GM18505 (cell line): ENCODE data around the gene PCDHA1.
"Not testable (repeated sequence)": the region's sequence is repeated elsewhere in the genome, so short reads cannot be mapped to it uniquely, and the experiment has no call there.

Experiments used
- ATAC-seq: cut with Tn5 transposase; IDR thresholded peaks from one replicate; pipeline ENCODE4 v1.9.1; 2021; ENCODE audit not compliant: unreplicated experiment
- POLR2A ChIP-seq: IDR thresholded peaks from 4 replicates; pipeline ENCODE4 v1.6.1; 2011; ENCODE audit warnings: borderline replicate concordance; ENCODE audit not compliant: insufficient read depth, insufficient read length; ENCODE audit errors: extremely low read depth

PCDHA1 gene

GRCh38 chr5:140785905-140786686 is at the start of gene PCDHA1:
TSS of gene PCDHA1 (plus strand) at chr5:140786140.
- TF ChIP-seq POLR2A: no peak
- no peak for ATAC-seq

DNA sequence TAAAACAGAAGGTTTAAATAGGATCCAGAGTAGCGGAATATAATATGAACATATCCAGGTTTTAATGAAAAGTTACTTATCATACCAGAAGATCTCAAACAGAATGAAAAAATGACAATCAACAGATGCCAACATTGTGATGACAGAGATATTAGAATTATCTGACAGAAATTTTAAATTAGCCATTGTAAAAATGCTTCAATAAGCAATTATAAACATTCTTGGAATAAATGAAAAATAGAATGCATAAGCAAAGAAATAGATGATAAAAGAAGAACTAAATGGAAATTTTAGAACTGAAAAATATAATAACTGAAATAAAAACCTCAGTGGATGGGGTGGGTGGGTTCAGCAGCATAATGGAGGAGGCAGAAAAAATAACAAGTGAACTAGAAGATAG is 48.5 kb upstream of the PCDHA1 start:
- TF ChIP-seq POLR2A: no peak
- ATAC-seq: no peak

- no peak for TF ChIP-seq POLR2A
- no peak for ATAC-seq
Observed at GRCh38 chr5:140741967-140742366, 44.0 kb upstream of the PCDHA1 start.

- no peak for TF ChIP-seq POLR2A
- no peak for ATAC-seq
Observed at GRCh38 chr5:140753561-140753960, 32.4 kb upstream of the PCDHA1 start.

GRCh38 chr5:140764177-140764973 is 21.6 kb upstream of the PCDHA1 start:
- TF ChIP-seq POLR2A: no peak
- ATAC-seq: no peak

DNA sequence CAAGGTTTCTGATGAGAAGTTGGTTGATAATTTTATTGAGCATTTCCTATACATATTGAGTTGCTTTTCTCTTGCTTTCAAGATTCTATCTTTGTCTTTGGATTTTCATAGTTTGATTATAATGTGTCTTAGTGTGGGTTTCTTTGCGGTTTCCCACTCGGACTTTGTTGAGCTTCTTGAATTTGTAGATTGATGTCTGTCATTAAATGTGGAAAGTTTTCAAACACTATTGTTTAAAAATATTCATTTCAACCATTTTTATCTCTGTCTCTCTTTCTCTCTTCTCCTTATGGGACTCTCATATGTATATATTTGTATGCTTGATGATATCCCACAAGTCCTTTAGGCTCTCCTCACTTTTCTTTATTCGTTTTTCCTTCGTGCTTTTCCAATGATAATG is 18.5 kb upstream of the PCDHA1 start:
- no peak for ATAC-seq
- TF ChIP-seq POLR2A: no peak

DNA sequence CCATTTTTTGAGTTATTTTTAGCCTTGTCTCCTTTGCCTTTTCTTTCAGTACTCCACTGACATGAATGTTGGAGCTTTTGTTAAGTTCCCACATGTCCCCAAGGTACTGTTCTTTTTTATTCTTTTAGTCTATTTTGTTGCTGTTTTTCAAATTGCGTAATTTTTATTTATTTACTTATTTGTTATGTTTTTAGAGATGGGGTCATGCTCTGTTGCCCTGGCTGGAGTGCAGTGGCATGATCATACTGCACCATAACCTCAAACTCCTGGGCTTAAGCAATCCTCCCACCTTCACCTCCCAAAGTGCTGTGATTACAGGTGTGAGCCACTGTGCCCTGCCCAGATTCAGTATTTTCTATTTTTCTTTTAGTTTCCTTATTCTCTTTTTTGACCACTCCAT is 5.4 kb upstream of the PCDHA1 start:
- TF ChIP-seq POLR2A: no peak
- ATAC-seq: no peak

DNA sequence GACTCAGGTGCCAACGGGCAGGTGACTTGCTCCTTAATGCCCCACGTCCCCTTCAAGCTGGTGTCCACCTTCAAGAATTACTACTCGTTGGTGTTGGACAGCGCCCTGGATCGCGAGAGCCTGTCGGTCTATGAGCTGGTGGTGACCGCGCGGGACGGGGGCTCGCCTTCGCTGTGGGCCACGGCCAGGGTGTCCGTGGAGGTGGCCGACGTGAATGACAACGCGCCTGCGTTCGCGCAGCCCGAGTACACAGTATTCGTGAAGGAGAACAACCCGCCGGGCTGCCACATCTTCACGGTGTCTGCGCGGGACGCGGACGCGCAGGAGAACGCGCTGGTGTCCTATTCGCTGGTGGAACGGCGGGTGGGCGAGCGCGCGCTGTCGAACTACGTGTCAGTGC is 1.5 kb downstream of the PCDHA1 start:
- ATAC-seq: not testable (repeated sequence)

GRCh38 chr5:140787849-140788504 is 2.0 kb downstream of the PCDHA1 start:
- not testable (repeated sequence) for ATAC-seq

DNA sequence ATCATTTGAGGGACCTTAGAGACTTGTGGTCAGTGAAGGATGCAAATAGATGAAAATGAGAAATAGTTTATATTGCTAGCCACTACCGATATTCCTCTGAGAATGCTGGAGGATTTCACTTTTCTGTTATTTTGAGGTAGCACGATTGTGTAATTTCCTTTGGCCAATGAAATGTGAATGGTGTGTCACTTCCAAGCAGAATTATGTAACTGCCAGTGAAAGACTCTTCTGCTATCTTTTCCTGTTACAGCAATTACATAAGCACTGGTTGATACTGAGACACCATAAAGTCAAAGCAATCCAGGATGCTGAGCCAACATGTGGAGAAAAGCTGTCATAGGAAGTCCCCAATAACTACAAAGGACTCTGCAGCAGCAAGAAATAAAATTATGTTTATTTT is 5.1 kb downstream of the PCDHA1 start:
- no peak for TF ChIP-seq POLR2A
- no peak for ATAC-seq

DNA sequence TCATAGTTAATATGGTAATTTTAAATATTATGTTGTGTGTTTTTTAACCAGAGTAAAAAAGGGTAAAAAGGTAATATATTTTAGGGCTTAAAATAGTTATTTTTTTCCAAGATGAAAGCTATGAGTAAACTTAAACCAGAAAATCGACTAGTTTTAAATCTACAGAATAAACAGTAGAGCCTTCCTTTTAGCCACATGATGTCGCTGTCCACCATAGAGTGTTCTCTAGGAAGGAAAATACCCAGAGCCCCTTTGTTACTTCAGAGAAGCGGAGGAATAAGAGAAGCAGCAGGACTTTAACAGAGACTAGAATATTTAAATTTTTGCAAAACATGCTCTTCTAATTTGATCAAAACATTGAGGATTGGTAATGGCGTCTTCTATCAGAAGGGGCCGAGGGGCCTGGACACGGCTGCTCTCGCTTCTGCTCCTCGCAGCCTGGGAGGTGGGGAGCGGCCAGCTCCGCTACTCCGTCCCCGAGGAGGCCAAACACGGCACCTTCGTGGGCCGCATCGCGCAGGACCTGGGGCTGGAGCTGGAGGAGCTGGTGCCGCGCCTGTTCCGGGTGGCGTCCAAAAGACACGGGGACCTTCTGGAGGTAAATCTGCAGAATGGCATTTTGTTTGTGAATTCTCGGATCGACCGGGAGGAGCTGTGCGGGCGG is 8.8 kb downstream of the PCDHA1 start, which contains the start of gene PCDHA2:
TSS of gene PCDHA2 (plus strand) at position 258 of the 664 bp plus-strand sequence.
- ATAC-seq: no peak
- TF ChIP-seq POLR2A: no peak

DNA sequence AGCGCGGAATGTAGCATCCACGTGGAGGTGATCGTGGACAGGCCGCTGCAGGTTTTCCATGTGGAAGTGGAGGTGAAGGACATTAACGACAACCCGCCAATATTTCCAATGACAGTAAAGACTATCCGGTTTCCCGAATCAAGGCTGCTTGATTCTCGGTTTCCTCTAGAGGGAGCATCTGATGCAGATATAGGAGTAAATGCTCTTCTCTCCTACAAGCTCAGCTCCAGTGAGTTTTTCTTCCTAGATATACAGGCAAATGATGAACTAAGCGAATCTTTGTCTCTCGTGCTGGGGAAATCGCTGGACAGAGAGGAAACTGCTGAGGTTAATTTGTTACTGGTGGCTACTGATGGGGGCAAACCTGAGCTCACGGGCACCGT is 9.3 kb downstream of the PCDHA1 start:
- TF ChIP-seq POLR2A: no peak
- no peak for ATAC-seq

DNA sequence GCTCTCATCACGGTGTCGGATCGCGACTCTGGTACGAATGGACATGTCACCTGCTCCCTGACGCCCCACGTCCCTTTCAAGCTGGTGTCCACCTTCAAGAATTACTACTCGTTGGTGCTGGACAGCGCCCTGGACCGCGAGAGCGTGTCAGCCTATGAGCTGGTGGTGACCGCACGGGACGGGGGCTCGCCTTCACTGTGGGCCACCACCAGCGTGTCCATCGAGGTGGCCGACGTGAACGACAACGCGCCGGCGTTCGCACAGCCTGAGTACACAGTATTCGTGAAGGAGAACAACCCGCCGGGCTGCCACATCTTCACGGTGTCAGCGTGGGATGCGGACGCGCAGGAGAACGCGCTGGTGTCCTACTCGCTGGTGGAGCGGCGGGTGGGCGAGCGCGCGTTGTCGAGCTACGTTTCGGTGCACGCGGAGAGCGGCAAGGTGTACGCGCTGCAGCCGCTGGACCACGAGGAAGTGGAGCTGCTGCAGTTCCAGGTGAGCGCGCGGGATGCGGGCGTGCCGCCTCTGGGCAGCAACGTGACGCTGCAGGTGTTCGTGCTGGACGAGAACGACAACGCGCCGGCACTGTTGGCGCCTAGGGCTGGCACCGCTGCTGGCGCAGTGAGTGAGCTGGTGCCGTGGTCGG is 10.3 kb downstream of the PCDHA1 start:
- ATAC-seq: not testable (repeated sequence)
